Measurements from ENCODE around the gene RANBP3.
"Not testable (repeated sequence)": the region's sequence is repeated elsewhere in the genome, so short reads cannot be mapped to it uniquely, and the experiment has no call there.

RANBP3 gene, protein sequence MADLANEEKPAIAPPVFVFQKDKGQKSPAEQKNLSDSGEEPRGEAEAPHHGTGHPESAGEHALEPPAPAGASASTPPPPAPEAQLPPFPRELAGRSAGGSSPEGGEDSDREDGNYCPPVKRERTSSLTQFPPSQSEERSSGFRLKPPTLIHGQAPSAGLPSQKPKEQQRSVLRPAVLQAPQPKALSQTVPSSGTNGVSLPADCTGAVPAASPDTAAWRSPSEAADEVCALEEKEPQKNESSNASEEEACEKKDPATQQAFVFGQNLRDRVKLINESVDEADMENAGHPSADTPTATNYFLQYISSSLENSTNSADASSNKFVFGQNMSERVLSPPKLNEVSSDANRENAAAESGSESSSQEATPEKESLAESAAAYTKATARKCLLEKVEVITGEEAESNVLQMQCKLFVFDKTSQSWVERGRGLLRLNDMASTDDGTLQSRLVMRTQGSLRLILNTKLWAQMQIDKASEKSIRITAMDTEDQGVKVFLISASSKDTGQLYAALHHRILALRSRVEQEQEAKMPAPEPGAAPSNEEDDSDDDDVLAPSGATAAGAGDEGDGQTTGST

DNA sequence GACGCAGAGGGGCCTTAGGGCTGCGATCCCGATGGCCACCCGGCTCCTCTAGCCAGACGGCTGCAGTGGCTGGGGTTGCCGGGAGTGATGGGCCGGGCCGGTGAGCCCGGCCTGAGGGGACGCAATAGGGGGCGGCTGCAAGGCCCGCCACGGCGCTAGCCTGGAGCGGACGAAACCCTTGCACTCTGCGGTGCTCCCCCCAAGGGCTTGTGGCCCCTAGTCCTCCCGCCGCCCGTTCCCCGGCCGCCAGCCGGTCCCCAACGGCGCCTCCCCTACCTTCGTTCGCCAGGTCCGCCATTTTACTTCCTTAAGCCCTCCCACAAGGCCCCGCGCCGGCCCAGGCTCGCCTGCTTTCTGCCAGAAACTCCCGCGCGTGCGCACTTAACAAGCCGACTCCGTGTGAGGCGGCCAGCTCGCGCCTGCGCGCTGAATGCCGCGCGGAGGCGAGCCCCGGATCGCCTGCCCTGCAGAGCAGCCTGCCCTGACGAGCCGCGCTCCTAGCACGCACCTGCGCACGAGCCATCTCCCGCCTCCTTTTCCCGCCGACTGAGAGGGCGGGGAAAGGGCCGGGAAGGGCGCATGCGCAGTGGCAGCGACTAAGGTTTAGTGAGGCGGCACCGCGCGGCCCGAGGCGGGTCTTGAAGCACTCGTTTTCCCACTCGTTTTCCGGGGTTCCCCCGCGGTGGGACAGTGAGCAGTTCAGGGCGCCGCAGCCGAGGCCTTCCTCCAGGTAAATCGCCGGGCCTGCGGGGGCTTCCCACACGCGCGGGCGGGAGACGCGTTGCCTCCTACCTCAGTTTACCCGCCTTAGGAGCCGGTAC lies at the start of gene RANBP3:
Gene RANBP3, minus strand, starts transcription at position 356 of the 821 bp plus-strand sequence. Its CDS starts 58 bp downstream, at position 298.
- DNase-seq, result peak; percentile 99

DNA sequence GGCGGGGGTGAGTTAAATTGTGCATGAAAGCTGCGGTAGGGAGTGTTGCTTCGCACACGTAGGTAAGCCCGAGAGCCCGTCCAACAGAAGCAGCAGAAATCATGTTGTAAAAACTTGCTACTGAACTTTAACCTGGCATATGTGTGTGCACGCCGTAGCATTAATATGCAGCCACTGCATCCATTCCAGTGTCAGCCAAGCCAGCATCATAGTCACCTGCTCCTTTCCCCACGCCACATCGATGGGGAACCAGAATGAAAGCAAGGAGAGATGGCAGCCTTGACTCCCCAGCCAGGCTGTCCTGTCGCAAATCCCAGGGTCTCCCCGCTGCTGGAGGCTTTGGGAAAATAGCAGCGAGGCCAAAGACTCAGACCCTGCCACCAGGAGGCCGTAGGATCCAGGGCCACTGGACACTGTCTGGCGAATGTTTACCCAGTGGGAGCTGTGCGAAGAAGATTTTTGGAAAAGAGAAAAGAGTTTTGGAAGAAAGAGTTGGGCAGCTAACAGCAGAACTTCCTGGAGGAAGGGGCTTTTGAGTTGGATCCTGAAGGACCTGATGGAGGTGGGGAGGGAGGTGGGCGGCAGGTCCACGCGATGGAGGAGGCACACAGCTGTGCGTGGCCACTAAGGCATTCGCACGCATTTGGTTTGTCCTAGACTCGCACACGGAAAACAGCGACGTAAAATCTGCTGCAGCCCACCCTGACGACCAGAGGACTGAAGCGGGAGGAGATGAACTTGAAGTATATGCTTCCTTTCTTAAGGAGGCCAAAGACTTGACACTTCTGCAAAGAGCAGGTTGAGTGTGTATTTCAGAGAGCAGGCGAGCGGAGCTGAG lies 48.7 kb upstream of the RANBP3 start:
- no peak for DNase-seq

DNA sequence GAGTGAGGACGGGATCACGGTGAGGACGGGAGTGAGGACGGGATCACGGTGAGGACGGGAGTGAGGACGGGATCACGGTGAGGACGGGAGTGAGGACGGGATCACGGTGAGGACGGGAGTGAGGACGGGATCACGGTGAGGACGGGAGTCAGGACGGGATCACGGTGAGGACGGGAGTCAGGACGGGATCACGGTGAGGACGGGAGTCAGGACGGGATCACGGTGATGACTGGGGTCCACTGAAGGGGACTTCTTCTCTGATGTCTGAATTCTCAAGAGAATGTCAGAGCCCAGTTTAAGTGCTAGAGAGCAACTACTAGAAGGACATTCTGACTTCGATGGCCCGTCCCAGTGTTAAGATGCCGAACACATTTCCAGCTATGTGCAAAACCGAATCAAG lies 46.8 kb upstream of the RANBP3 start:
- DNase-seq, result not testable (repeated sequence)

DNA sequence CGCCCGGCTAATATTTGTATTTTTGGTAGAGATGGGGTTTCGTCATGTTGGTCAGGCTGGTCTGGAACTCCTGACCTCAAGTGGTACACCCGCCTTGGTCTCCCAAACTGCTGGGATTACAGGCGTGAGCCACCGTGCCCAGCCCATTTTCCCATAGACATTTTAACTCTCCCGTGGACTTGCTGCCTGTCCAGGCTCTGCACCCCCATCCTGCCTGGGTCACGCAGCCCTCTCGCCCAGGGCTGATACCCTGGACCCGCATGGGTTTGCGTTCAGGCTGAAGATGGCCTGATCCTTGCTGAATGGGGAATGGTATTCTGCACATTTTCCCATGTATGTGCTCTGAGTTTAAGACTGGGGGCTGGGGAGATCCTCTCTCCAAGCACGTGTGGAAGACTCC lies 46.0 kb upstream of the RANBP3 start:
- DNase-seq, result no peak

DNA sequence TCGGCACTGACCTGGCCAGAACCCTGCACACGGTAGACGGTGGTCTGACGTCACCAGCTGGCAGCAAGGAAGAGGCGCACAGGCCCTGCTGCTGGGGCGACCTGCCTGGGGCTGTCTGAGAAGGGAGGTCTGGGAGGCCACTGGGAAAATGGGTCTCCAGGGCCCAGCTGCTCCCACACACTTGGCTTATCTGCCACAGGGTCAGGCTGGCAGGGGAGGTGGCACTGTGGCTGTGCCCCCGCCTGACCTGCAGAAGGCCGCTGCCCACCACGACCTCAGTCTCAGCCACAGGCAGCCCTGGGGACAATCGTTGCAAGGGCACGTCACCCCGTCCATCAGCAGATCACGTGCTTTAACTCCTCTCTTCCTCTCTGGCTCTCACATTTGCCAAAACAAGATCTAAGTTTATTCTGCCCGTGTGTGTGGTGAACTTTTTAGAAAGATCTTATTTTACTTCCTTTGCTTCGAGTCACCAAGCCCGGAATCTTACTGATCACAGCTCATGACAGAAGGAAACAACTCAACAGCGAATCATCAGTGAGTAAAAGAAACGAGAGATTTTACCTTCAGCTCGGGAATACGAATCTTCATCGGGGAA lies 45.2 kb upstream of the RANBP3 start:
- DNase-seq, result no peak

DNA sequence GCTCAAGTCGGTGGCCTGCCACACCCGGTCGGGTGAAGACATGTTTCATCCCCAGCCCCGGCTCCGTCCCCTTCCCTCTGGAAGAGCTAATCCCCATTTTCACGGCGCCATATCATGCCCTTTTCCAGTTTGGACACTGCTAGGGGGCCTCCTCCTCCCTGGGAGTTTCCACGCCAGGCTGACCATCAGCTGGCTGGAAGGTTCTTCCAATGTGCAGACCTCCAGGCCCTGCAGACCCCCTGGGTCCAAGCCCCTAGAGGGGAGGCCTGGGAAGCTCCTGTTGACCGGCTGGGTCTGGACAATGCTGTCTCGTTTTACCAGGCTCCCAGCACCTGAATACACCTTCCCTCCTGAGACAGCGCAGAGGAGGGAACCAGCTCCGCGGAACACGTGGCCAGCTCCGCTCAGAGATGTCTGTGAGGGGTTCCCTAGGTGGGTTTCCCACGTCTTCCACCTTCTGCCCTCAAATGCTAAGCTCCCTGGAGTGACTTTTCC lies 44.7 kb upstream of the RANBP3 start:
- no peak for DNase-seq

DNA sequence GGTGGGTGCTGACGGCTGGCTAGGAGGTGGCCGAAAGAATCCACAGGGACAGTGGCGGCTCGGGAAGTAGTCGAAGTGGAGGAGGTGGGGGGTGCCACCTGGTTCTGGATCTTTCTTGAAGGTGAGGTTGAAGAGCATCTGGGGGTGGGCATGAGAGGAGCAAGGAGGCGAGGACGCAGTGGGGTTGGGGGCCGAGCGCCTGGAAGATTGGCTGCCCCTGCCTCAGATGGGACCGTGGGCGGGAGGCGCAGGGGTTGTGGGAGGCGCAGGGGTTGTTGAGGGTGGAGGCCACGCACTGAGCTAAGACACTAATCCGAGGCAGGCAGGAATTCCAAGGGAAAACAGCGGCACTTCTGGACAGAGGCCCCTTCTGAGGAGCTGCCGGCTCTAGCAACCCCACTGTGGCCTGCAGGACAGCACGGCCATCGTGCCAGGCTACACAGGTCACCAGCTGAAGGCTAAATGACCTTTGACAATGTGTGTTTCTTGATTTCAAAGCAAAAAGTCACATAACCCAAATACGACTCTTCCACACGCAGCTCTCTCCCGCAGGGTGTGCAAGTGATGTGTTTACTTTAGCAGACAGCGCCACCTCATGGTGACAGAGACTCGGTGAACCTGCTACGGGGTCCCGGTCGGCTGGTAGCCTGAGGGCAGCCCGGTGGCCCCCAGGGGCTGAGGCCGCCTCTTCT lies 44.1 kb upstream of the RANBP3 start:
- DNase-seq, result peak; percentile 65

DNA sequence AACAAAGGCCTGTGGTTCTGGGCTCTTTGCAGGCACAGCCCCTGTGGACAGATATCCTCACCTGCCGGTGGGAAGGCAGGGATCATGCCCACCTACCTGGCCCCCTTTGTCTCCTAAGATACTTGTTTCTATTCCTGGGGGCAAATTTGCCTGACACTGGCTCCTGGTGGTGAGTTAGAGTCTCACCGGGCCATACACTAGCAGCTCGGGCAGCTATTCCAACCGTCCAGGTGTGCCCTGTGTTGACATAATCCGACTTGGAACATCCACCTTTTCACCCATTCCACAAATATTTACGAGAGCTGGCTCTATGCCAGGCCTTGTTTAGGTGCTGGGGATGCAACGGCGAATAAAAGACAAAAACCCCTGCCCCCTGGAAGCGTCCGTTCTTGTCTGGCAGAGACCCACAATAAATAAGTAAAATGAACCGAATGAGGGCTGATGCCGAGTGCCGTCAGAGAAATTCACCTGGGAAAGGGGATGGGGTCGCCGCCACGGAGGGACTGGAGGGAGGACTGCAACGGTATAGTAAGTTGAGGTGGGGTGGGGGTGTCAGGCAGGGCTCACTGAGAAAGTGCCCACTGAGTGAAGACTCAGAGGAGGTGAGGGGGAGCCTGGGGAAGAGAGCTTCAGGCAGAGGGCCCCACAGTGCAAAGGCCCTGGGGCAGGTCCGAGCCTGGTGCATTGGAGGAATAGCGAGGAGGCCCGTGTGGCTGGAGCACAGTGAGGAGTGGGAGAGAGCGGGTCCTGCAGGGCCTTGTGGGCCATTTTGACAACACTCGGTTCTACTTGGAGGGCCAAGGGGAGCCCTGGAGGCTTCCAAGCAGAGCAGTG lies 43.2 kb upstream of the RANBP3 start:
- no peak for DNase-seq

DNA sequence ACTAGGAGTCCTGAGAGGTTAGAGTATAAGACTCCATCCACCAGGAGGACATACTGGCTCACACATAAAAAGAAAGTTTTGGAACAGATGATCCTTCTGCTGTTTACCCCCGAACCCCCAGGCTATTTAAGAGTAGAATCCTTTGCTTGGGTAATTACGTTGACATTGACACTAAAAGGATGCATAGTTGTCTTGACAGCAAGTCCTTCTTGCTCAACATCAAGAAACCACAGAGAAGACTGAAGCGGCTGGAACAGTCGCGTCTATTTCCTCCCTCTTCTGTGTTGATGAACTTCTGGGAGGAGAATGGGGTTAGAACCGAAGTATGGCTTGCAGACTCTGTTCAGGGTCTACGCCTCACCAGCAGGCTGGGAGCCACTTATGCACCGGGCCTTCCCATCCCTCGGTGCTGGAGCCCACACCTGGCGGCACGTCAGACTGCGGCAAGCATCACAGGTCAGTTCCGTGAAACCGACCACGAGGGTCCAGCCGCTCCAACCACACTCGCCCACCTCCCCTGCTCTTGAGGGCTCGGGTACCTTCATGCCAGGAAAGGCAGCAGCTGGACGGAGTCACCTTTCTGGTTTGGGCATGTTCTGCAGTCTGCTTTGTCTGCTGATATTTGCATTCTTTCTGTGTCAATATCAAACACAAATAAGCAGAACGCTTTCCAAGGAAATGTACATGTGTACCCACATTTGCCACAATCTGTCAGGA lies 42.4 kb upstream of the RANBP3 start:
- DNase-seq, result no peak

DNA sequence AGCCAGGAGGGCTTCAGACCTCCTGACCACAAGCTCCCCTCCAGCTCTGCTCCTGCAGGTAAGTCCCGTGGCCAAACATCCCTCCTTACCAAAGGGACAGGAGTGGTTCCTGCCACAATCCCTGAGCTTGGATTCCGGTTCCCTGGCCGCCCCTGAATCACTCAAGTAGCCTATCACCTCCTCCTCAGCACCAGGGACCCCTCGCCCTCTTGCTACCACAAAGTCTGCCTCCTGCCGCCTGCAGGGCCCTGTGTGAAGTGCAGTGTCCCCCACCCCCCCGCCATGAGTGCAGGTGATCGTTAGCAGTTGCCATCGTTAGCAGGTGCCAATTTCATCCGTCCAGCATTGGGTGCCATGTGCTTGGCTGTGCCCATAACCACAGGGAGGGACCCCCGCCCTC lies 40.8 kb upstream of the RANBP3 start:
- no peak for DNase-seq

DNA sequence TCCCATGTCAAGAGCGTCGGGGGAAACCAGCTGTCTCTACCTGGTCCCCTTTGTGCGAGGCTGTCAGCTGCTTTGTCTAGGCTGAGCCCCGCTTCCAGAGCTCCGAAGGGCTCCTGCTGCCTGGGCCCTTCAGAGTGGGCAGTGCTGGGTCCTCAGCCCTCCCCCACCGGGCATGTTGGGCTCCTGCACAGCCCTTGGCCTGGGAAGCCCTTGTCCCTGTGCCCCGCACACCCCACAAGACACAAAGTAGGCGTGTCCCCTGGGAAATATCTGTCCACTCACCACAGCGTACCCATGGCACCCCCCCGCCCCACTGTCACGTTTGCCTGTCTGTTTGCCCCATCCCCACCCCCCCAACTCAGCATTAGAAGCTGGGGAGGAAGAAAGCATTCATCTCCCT lies 39.6 kb upstream of the RANBP3 start:
- no peak for DNase-seq

DNA sequence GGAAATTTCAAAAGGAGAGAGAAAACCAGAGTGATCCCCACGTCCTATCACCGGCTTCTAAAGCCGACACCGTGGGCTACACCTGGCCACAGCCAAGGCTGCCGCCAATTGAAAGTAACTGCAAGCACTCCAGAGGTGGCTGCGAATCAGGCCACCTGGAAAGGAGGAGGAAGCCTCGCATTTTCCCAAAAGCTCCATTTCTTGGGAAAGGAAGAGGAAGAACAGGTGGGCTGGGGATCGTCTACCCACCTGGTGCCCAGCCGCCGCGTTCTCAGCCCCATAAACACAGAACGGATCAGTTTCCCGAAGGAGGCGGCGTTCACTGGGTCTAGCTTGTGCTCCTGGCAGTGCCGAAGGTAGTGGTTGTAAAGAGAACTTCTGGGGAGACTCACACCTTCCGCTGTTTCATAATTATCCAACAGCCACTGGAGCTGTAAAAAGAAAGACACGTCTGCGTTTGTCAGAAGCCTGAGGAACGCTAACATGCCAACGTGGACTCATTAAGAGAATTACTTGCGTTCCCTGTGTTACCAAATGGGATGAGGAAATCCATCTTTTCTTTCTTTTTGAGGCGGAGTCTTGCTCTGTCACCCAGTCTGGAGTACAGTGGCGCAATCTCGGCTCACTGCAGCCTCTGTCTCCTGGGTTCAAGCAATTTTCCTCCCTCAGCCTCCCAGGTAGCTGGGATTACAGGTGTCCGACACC lies 38.1 kb upstream of the RANBP3 start:
- no peak for DNase-seq

DNA sequence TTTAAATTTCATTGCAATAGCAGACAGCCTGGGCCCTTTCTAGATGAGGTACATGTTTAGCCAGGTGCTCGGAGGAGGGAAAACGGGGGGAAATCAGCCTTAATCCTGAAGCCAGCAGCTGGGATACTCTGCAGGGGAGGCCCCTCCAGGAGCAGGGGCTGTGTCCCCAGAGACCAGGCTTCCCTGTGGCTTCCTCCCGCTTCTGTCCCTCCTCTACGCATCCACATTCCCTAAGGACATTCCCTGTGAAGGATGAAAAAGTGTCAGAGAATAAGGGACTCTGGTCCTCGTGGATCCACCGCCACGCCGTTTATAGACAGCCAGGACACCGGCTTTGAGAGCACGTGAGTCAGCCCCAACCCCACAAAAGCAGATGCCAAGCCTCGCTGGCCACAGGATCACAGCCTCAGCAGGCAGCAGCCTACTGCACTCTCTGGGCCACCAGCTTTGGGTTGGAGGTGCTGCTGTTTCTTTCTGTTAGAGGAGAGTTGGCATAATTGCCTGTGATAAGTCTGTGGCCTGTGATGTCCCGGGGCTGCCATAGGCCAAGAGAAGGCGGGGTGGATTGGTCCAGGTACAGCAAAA lies 36.7 kb upstream of the RANBP3 start:
- DNase-seq, result no peak

DNA sequence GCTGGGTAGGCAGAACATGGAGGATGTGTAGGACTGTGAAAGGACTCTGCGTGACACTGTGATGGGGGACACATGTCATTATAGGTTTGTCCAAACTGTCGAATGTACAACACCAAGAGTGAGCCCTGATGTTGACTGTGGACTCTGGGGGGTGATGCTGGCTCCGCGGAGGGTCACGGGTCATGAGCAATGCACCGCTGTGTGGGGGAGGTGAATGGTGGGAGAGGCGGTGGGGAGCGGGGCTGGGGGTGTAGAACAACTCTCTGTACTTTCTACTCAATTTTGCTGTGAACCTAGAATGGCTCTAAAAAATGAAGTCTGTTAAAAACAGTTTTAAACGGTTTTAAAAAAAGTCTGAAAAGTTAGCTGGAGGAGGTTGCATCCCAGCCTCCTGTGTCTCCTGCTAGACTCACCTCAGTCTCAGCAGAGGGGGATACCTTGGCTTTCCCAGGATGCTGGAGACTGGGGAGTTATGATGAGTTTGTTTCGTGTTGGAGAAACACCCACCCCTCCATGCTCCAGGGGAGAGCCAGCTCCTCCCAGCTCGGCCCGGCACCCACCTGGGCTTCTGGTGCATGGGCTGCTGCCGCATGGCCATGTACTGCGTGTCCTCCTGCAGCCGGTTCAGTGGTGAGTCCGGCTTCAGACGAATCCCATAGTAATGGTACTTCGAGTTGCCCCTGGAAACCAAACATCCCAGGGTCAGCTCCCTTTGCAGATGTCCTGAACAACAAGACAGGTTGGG lies 34.7 kb upstream of the RANBP3 start:
- DNase-seq, result no peak

DNA sequence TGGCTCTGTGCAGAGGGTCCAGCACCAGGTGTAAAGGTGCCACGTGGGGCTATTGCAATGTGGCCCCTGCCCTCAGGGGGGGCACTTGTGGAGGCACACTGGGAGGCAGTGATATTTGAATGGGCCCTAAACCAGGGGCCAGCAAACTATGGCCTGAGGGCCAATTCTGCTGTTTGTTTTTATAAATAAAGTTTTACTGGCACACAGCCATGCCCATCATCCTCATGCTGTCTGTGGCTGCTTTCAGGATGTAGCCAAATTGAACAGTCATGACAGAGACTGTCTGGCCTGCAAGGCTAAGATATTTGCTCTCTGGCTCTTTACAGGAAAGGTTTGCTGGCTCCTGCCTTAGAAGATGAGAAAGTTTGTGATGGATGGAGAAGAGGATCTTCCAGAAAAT lies 33.9 kb upstream of the RANBP3 start:
- no peak for DNase-seq

DNA sequence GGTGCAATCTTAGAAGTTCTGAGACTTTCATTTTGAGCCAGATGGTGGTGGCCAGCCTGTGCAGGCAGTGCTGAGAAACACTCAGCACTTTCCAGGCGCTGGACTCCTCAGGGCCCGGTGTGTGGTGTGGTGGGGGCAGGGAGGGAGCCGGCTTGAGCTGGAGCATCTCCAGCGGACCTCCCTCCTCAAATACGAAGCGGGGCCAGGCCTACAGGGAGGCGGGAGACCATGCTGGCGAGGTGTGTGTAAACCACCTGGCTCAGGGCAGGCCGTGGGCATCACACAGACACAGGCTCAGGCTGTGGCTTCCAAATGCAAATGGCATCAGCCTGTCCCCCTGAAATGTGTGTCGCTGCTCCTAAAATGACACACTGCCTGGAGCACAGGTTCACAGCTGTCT lies 33.3 kb upstream of the RANBP3 start:
- no peak for DNase-seq

DNA sequence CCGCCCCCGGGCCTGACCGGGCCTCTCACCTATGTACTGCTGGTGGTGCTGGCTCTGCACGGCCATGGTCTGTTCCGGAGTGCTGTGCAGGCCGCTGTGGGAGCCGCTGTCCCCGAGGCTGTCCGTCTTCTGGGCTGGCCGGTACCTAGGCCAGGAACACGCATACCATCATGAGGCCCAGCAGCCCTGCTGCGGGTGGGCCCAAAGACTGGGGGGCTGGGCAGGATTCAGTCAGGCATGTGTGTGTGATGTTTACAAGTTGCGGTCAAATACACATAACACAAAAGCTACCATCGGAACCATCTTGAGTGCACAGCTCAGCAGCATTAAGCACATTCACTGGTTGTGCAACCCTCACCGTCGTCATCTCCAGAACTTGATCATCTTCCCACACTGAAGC lies 32.2 kb upstream of the RANBP3 start:
- no peak for DNase-seq

DNA sequence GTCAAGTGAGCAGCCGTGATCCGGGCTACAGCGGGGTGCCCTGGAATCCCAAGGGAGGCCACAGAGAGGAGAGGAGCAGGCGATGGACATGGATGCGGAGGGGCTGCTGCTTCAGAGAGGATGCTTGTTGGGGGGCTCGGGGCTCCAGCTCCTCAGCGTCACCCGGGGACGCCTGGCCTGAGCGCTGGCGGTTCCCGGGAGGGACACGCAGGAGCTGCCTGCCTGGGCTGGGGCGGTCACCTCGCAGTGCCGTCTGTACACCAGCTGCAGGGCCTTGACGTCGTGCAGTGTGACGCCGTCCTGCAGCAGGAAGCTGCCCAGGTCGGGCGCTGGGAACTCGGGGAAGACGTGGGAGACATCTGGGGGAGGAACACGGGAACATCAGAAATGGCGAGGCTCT lies 29.9 kb upstream of the RANBP3 start:
- DNase-seq, result no peak

All from activated CD4-positive, alpha-beta T cell treated with anti-CD3 and anti-CD28 coated beads for 1 hour (primary cell).